Heart left ventricle (tissue), 13 donors: ENCODE measurements around the gene PPP1R12B.

Experiments used
- POLR2A ChIP-seq, 2 donors: fragments of 450-650 bp; IDR thresholded peaks; one replicate each; pipeline ENCODE4 v1.6.1; 2017; ENCODE audit warnings: antibody characterized with exemption in 2 of 2, mild to moderate bottlenecking in 2 of 2, moderate library complexity in 2 of 2
- TF ChIP-seq, protein P1 (sequence below), 12 donors: fragments of 200-600 bp; sonication (generic) in 4 of 12; IDR thresholded peaks; one replicate each; pipeline versions ENCODE4 v1.5.0 to v1.8.0; 2018 to 2022; ENCODE audit warnings: antibody characterized with exemption in 12 of 12, mild to moderate bottlenecking in 5 of 12
- donor health status: ischemic (EF 13 %, LVEDD 7.1; RV severe dilation, severe dysfunction).
- donor health status: DM: no; HTN: yes; CAD: no.
- donor health status: DM: no; HTN: no; CAD: no.
- donor health status: ischemic (EF 25% LVEDD 6.9; RV normal size, moderate dysfunction).
- donor health status: ischemic (EF 25% LVEDD 5.7; RV mildly dilated, moderate dysfunction).
- donor health status: ischemic (EF 35%, LVEDD 5.7; RV mildly dilated, moderate dysfunction).
- donor health status: nonischemic (EF 11% LVEDD 7.7; RV severe dilation, severe dysfunction).
- donor health status: DM: yes; HTN: yes; CAD: no.
- donor health status: PGD.
- donor health status: ischemic (EF 29% LVEDD 5.4; RV normal size, mild dysfunction).
- donor health status: nonischemic (EF 23%, LVEDD 6.1; RV moderate dilation, normal function).

DNA sequence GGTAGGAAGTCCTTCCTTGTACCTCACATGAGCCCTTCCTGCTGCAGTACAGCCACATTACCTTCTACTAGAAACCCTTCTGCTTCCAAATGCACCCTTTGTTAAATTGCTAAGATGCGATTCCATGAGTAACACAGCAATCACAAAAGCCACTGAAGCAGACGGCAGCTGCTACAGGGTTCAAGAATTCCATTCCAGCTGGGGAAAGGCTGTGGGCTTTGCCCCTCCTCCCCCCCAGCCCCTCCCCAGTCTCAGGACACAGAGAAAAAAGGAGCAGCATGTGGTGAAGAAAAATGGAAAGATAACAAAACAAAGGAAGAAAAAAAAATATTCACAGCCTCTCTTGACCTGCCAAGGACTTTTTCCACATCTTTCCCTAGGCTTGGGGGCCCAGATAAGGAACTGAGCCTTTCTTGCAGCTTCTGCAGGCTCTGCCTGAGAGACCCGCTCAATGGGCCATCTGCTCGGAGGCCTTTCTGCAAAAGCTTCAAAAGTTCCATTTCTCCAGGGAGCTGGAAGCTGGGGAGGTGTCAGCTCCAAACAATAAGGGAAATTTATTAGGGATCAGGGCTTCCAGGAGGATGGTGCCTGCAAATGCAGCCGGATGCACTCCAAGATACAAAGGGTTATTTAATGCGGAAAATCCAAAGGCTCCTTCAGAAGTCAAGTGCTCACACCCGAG, 289.7 kb downstream of the PPP1R12B start:
- no peak for TF ChIP-seq POLR2A (IDR thresholded peaks at IDR 0.05)
- TF ChIP-seq, protein P1, sequence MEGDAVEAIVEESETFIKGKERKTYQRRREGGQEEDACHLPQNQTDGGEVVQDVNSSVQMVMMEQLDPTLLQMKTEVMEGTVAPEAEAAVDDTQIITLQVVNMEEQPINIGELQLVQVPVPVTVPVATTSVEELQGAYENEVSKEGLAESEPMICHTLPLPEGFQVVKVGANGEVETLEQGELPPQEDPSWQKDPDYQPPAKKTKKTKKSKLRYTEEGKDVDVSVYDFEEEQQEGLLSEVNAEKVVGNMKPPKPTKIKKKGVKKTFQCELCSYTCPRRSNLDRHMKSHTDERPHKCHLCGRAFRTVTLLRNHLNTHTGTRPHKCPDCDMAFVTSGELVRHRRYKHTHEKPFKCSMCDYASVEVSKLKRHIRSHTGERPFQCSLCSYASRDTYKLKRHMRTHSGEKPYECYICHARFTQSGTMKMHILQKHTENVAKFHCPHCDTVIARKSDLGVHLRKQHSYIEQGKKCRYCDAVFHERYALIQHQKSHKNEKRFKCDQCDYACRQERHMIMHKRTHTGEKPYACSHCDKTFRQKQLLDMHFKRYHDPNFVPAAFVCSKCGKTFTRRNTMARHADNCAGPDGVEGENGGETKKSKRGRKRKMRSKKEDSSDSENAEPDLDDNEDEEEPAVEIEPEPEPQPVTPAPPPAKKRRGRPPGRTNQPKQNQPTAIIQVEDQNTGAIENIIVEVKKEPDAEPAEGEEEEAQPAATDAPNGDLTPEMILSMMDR (IDR thresholded peaks at IDR 0.05): no peak
